ENCODE data around the gene XRCC5.

XRCC5 gene

DNA sequence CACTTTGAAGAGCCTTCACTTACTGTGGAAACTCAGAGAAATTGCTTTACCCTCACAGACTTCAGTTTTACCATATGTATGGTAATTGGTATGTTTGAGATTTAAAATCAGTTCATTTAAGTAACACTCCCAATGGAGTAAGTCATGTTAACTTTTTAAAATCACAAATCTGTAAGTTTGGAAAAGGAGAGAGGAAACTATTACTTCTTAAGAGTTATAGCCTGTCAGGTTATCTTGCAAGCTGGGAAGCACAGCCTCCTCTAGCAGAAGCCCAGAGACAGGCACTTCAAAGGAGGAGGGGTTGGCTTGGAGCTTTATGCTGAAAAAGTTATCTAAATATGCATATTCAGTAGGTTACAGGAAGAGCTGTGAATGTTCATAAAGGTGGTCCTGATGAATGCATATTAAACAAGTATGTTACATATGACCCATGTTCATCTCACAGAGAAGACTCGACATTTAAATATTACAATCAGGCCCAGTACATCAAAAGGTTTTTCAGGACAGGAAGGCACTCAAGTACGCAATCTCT lies 102.5 kb downstream of the XRCC5 start:
- no peak overlapping the region for H3K4me3 ChIP-seq (replicated peaks; ENCODE audit: low read depth, low read length)
- no peak for TF ChIP-seq CTCF (IDR thresholded peaks at IDR 0.05; ENCODE audit: insufficient read depth, low read length, poor library complexity, severe bottlenecking)
- H3K36me3 ChIP-seq (ENCODE audit: control insufficient read depth, insufficient read depth, low read length) = peaks cover 10% of the 10 kb centered on the region

DNA sequence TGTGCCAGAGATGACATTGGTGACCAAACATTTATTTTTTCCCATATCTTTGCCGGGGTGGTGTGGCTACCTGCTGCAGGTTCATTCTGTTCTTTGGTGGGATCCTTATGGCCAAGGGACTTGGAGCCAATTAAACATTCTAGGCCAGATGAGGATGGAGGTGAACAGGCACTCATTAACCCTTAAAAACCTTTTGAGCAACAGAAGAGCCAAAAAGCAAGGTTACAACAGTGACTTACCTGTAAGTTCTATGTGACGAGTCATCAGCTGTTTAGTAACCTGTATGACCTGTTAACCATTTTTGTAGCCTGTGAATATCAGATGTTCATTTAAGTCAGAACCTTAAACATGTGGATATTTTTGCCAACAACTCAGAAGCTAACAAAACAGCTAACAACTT lies 105.6 kb downstream of the XRCC5 start:
- Histone ChIP-seq H3K4me3 (replicated peaks; ENCODE audit: low read depth, low read length) (no peak overlapping the region), H3K27me3 (replicated peaks; ENCODE audit: control insufficient read depth, insufficient read depth, low read length) (no peaks in the 10 kb centered on the region), H3K36me3 (ENCODE audit: control insufficient read depth, insufficient read depth, low read length) (peaks cover 3% of the 10 kb centered on the region)
- no peak for DNase-seq (ENCODE audit: extremely low read depth, insufficient read length)
- no peak for TF ChIP-seq CTCF (IDR thresholded peaks at IDR 0.05; ENCODE audit: insufficient read depth, low read length, poor library complexity, severe bottlenecking)

More for the DNA sequence above, 102.5 kb downstream of the XRCC5 start:
- no peaks in the 10 kb centered on the region for H3K27me3 ChIP-seq (replicated peaks; ENCODE audit: control insufficient read depth, insufficient read depth, low read length)
- DNase-seq (ENCODE audit: extremely low read depth, insufficient read length) = no peak

DNA sequence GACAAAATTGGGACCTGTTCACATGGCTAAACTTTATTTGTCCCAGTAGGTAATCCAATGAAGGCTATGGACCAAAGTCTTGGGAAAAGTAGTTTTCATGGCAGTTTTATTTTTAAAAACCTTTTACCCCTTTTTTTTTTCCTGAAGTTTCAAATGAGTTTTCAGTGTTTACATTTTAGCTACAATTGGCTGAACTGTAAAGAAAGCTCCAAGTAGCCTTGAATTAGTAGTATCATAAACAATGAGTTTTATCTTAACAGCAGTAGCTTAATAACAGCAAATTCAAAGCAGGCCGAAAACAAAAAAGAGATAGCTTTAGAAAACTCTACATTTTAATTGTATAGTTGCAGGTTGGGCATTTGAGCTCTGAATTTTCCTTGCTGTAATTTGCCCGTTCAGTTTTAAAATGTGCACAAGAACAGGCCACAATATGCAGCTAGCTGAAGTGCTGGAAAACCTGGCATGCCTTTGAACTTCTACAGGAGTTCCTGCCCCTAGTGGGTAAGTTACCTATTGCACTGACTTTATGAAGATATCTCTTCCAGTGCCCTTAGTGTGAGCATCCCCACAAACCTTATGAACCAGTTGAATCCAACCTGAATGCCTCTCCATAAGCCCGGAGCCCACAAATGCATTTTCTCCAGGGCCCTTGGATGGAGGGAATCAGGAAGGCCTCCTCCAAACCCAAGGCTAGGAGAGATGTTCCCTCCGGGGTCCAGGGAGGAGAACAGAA lies 106.7 kb downstream of the XRCC5 start:
- TF ChIP-seq CTCF (IDR thresholded peaks at IDR 0.05; ENCODE audit: insufficient read depth, low read length, poor library complexity, severe bottlenecking) = peak; percentile 46
- no peak overlapping the region for H3K4me3 ChIP-seq (replicated peaks; ENCODE audit: low read depth, low read length)
- no peaks in the 10 kb centered on the region for H3K27me3 ChIP-seq (replicated peaks; ENCODE audit: control insufficient read depth, insufficient read depth, low read length)
- DNase-seq (ENCODE audit: extremely low read depth, insufficient read length) = no peak
- H3K36me3 ChIP-seq (ENCODE audit: control insufficient read depth, insufficient read depth, low read length) = no peaks in the 10 kb centered on the region; the same call in 1 of the 2 replicates

GRCh38 chr2:216216951-216217903 lies 108.1 kb downstream of the XRCC5 start:
- DNase-seq (ENCODE audit: extremely low read depth, insufficient read length) = no peak
- no peak overlapping the region for H3K4me3 ChIP-seq (replicated peaks; ENCODE audit: low read depth, low read length)
- TF ChIP-seq CTCF (IDR thresholded peaks at IDR 0.05; ENCODE audit: insufficient read depth, low read length, poor library complexity, severe bottlenecking) = no peak

GRCh38 chr2:216217904-216218260 lies 108.7 kb downstream of the XRCC5 start:
- no peak overlapping the region for H3K4me3 ChIP-seq (replicated peaks; ENCODE audit: low read depth, low read length)
- DNase-seq (ENCODE audit: extremely low read depth, insufficient read length) = no peak
- no peaks in the 10 kb centered on the region for H3K27me3 ChIP-seq (replicated peaks; ENCODE audit: control insufficient read depth, insufficient read depth, low read length)
- TF ChIP-seq CTCF (IDR thresholded peaks at IDR 0.05; ENCODE audit: insufficient read depth, low read length, poor library complexity, severe bottlenecking) = no peak
- H3K36me3 ChIP-seq (ENCODE audit: control insufficient read depth, insufficient read depth, low read length) = no peaks in the 10 kb centered on the region; the same call in 1 of the 2 replicates

More at GRCh38 chr2:216216951-216217903, 108.1 kb downstream of the XRCC5 start:
- H3K36me3 ChIP-seq (ENCODE audit: control insufficient read depth, insufficient read depth, low read length) = no peaks in the 10 kb centered on the region; the same call in 1 of the 2 replicates
- H3K27me3 ChIP-seq (replicated peaks; ENCODE audit: control insufficient read depth, insufficient read depth, low read length) = no peaks in the 10 kb centered on the region

All from GM06990 (cell line).